Kidney (tissue), 14 donors: Measurements from ENCODE around the gene LRRC63. TPM values are rescaled to one million over a fixed set of nuclear protein-coding genes. Genes with fewer than 3 reads are reported as not detected.

ENCODE experiments used
- DNase-seq, 5 donors: peaks; one replicate each; pipeline ENCODE4 v3.0.0-alpha.2; 2013 to 2020
- FAIRE-seq: peaks from 2 replicates; lab custom pipeline; 2012; peaks lifted over from hg19 to GRCh38; lab: Jason Lieb, UNC
- H3K27ac ChIP-seq, 2 donors: one replicate each; pipeline ENCODE4 v1.7.0; 2013; ENCODE audit warnings: low read depth in 2 of 2, low read length in 2 of 2, inconsistent platforms in 1 of 2
- H3K27me3 ChIP-seq: one replicate; pipeline ENCODE4 v1.7.1; 2013; ENCODE audit warnings: low read length, inconsistent platforms; ENCODE audit not compliant: control insufficient read depth, insufficient read depth
- H3K36me3 ChIP-seq, 3 donors: one replicate each; pipeline versions ENCODE4 v1.7.0 to v1.7.1; 2013; ENCODE audit warnings: low read length in 3 of 3, control low read depth in 1 of 3, inconsistent platforms in 1 of 3; ENCODE audit not compliant: insufficient read depth in 3 of 3, control insufficient read depth in 2 of 3
- H3K4me1 ChIP-seq, 3 donors: one replicate each; pipeline versions ENCODE4 v1.7.0 to v1.7.1; 2013; ENCODE audit warnings: low read length in 3 of 3, inconsistent platforms in 1 of 3, low read depth in 1 of 3; ENCODE audit not compliant: control insufficient read depth in 2 of 3, insufficient read depth in 2 of 3
- H3K4me3 ChIP-seq, 3 donors: one replicate each; pipeline versions ENCODE4 v1.7.0 to v1.8.1; 2013; ENCODE audit warnings: low read length in 3 of 3, control low read depth in 1 of 3, inconsistent platforms in 1 of 3
- H3K9ac ChIP-seq, 3 donors: one replicate each; pipeline versions ENCODE4 v1.7.0 to v1.7.1; 2013; ENCODE audit warnings: low read length in 3 of 3, control low read depth in 1 of 3, inconsistent platforms in 1 of 3
- H3K9me3 ChIP-seq, 3 donors: one replicate each; pipeline versions ENCODE4 v1.7.0 to v1.7.1; 2013; ENCODE audit warnings: low read length in 3 of 3, control low read depth in 1 of 3, inconsistent platforms in 1 of 3; ENCODE audit not compliant: control insufficient read depth in 2 of 3, insufficient read depth in 1 of 3
- intact Hi-C: fragments of 100-400 bp; cut with DNase I; formaldehyde crosslinking; loops from one replicate; pipeline ENCODE4 v1.11.1; 2022
- polyA plus RNA-seq: library from polyadenylated mRNA; stranded (reverse); fragments of 350-450 nt; fragmentation: Illumina TruSeq; extraction: RNeasy Lipid Tissue Mini Kit (QIAGEN cat#74804); gene quantifications from one replicate; pipeline ENCODE4 v1.2.3, GENCODE V29; 2014; ENCODE audit warnings: low read depth, low replicate concordance; ENCODE audit not compliant: insufficient read depth
- total RNA-seq: library from RNA; stranded (reverse); fragmentation: NEBNext Ultra II Directional; extraction: Animal tissue kit (Norgen Biotek cat#: 25700); gene quantifications from one replicate; pipeline ENCODE4 v1.2.1, GENCODE V29; 2021
- TF ChIP-seq, protein P1 (sequence below): IDR thresholded peaks from 3 replicates; pipeline ENCODE4 v1.5.1; 2012; ENCODE audit warnings: mild to moderate bottlenecking, moderate library complexity, borderline replicate concordance; ENCODE audit not compliant: insufficient read depth; ENCODE audit errors: extremely low read depth
- donor health status: control.
- donor health status: control.
- donor health status: control.
- donor health status: control.
- donor health status: control.
- donor health status: DM: yes; HTN: yes; CAD: no.
- donor health status: Normal renal cell carcinoma (clear cell type).

LRRC63 gene
- total and polyA plus RNA-seq, 2 donors from 2014 or later = 0.17 to 0.31 TPM

DNA sequence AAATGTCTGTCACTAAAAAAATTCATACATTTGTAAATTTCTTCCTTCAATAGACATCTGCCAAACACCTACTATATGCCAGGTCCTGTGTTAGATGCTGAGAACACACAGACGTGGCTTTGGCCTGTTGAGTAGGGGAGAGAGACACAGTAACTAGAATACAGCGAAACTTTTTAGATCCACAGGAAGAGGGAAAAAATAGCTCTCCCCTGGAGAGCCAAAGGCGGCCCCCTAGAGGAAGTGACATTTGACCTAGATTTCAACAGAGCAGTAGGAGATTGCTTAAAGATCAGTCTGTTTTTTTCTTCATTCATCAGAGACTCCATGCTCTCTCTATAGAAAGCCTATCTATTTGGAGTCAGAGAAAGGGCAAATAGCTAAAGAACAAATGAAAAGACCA is 41.0 kb upstream of the LRRC63 start:
- FAIRE-seq = no peak

DNA sequence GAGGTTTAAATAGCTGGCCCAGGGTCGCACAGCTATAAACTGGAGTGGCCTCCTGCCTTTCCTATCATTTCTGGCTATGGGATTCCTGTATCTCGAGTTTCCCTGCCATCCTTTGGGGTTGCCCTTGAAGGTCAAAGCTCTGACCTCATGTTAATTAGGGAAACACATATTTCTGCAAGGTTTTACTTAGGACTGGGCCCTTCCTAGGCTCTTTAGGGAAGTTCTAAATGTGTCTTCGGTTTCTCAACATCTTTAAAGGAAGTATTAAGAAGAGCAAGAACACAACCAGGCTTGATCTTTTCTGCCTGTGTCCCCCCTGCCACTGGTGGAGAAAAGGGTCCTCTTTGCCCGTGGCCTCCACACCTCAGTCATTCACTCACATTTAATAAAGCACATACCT is 40.5 kb upstream of the LRRC63 start:
- no peak for FAIRE-seq
- Histone ChIP-seq H3K36me3 (no peaks in the 10 kb centered on the region), H3K9me3 (no peaks in the 10 kb centered on the region), H3K27ac (peak overlapping the region in 1 of 2 donors; percentile 7), H3K4me3 (no peak overlapping the region), H3K27me3 (no peaks in the 10 kb centered on the region), H3K9ac (no peak overlapping the region), H3K4me1 (peaks cover 0 to 2% (median 0%) of the 10 kb centered on the region in 3 donors)
- TF ChIP-seq, protein P1, sequence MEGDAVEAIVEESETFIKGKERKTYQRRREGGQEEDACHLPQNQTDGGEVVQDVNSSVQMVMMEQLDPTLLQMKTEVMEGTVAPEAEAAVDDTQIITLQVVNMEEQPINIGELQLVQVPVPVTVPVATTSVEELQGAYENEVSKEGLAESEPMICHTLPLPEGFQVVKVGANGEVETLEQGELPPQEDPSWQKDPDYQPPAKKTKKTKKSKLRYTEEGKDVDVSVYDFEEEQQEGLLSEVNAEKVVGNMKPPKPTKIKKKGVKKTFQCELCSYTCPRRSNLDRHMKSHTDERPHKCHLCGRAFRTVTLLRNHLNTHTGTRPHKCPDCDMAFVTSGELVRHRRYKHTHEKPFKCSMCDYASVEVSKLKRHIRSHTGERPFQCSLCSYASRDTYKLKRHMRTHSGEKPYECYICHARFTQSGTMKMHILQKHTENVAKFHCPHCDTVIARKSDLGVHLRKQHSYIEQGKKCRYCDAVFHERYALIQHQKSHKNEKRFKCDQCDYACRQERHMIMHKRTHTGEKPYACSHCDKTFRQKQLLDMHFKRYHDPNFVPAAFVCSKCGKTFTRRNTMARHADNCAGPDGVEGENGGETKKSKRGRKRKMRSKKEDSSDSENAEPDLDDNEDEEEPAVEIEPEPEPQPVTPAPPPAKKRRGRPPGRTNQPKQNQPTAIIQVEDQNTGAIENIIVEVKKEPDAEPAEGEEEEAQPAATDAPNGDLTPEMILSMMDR = no peak
- no peak for DNase-seq
- intact Hi-C loops = no loop called here

More for the DNA sequence above, 41.0 kb upstream of the LRRC63 start:
- Histone ChIP-seq H3K9me3 (no peaks in the 10 kb centered on the region), H3K4me3 (no peak overlapping the region), H3K27ac (no peak overlapping the region), H3K4me1 (peaks cover 0 to 2% (median 0%) of the 10 kb centered on the region in 3 donors), H3K36me3 (no peaks in the 10 kb centered on the region), H3K9ac (no peak overlapping the region), H3K27me3 (no peaks in the 10 kb centered on the region)
- peak in 1 of 5 donors; percentile 22 for DNase-seq
- TF ChIP-seq, protein P1 = no peak
- intact Hi-C loops = no loop called here

DNA sequence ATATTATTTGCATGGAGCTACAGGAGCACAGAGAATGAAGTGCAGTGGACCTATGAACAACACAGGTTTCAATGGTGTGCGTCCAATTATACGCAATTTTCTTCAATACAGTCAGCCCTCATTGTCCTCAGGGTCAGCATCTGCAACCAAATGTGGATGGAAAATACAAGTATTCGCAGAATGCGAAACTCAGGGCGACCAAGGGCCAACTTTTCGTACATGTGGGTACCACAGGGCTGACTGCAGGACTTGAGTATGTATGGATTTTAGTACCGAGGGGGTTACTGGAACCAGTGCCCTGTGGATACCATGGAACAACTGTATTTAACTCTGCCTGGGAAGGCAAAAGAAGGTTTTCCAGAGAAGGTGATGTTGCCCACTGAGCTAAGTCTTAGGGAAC is 40.0 kb upstream of the LRRC63 start:
- H3K4me1 ChIP-seq = peaks cover 0 to 2% (median 0%) of the 10 kb centered on the region in 3 donors
- TF ChIP-seq, protein P1 = no peak
- H3K27me3 ChIP-seq = no peaks in the 10 kb centered on the region
- DNase-seq (no peak), FAIRE-seq (no peak)
- no peak overlapping the region for H3K9ac ChIP-seq
- no peak overlapping the region for H3K27ac ChIP-seq
- no peaks in the 10 kb centered on the region for H3K9me3 ChIP-seq
- intact Hi-C loops = no loop called here
- no peaks in the 10 kb centered on the region for H3K36me3 ChIP-seq
- no peak overlapping the region for H3K4me3 ChIP-seq

DNA sequence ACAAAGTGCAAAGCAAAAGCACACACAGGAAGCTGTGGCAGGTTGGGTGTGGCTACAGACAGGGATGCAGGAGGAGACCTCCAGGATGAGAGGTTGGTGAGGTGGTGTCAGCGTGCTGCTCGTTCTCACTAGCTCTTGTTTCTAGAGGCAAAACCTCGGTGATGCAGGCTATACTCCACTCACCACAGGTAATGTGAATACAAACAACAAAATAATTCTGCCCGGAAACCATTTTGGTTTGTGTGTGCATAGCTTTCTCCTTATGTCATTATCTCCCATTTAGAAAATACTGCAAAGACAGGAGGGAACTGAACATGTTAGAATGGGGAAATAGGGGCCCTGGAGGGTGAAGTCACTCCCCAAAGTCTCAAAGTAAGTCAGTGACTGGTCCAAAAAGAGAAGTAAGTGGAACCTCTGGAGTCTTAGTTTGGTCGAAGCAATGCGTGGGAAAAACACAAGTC is 39.2 kb upstream of the LRRC63 start:
- no peak for DNase-seq
- H3K4me1 ChIP-seq = peaks cover 0 to 2% (median 0%) of the 10 kb centered on the region in 3 donors
- H3K27ac ChIP-seq = no peak overlapping the region
- no peak overlapping the region for H3K4me3 ChIP-seq
- TF ChIP-seq, protein P1 = no peak
- H3K27me3 ChIP-seq = no peaks in the 10 kb centered on the region
- no peak overlapping the region for H3K9ac ChIP-seq
- no peaks in the 10 kb centered on the region for H3K36me3 ChIP-seq
- H3K9me3 ChIP-seq = no peaks in the 10 kb centered on the region
- FAIRE-seq = no peak
- intact Hi-C loops = no loop called here
